HG02870 (cell line): Measurements from ENCODE around the gene HECTD4.
"Not testable (repeated sequence)": the region's sequence is repeated elsewhere in the genome, so short reads cannot be mapped to it uniquely, and the experiment has no call there.

Experiments
- ATAC-seq: cut with Tn5 transposase; IDR thresholded peaks from one replicate; pipeline ENCODE4 v1.9.1; 2021; ENCODE audit warnings: mild to moderate bottlenecking, moderate library complexity; ENCODE audit not compliant: unreplicated experiment

HECTD4 gene

DNA sequence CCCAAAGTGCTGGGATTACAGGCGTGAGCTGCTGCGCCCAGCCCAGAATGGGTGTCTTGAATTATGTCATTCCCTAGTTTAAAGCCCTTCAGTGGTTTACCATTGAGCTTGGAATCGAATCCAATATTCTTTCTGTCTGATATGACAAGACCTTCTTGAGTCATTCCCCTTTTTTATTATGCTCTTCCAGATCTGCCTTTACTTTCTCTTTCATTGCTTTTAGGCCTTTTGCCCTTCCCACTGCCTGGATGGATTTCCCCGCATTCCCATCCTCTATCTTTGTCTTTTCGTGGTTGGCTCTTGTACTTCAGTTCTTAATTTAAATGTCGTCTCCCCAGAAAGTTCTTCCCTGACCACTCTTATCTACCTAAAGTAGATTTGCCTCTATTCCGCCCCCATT is 255.3 kb downstream of the HECTD4 start:
- ATAC-seq = no peak

DNA sequence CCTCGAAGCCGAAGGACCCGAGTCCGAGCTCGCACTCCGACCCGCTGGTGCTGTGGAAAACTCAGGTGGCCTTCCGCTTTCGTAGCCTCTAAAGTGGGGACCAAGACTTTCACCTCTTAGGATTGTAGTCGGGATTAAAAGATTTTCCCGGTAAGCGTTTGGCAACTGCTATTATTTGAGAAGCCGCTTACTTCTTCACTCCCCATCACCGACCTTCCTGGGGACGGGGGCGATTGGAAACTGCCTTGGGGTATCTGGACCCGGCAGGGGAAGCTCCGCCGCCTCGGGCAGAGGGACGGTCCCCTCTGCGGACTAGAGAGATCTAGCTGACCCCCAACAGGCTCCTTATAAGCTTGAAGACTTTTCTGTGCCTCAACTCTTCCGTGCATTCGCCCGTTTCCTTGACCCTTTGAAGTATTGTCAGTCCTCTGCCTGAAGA is 256.2 kb downstream of the HECTD4 start:
- no peak for ATAC-seq

- peak; percentile 95 for ATAC-seq
Measured at GRCh38 chr12:112125250-112125999, 256.8 kb downstream of the HECTD4 start, which contains the start of gene TRAFD1. TSS of gene TRAFD1 (plus strand) at chr12:112125560. CDS start at chr12:112130523, 4,963 bp downstream.

DNA sequence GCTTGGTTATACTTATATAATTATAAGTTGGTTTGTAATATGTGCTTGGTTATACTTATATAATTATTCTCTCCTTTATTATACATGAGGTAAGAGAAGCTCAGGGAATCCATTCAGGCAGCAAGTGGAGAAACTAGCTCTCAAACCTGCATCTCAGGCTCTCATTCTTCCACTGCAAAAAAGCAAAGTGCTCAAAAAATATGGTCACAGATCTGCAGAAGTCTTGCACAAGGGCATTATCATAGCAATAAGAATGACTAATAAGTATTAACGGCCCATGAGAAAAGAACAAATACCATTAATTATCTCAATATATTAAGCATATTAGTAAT is 257.3 kb downstream of the HECTD4 start:
- no peak for ATAC-seq

DNA sequence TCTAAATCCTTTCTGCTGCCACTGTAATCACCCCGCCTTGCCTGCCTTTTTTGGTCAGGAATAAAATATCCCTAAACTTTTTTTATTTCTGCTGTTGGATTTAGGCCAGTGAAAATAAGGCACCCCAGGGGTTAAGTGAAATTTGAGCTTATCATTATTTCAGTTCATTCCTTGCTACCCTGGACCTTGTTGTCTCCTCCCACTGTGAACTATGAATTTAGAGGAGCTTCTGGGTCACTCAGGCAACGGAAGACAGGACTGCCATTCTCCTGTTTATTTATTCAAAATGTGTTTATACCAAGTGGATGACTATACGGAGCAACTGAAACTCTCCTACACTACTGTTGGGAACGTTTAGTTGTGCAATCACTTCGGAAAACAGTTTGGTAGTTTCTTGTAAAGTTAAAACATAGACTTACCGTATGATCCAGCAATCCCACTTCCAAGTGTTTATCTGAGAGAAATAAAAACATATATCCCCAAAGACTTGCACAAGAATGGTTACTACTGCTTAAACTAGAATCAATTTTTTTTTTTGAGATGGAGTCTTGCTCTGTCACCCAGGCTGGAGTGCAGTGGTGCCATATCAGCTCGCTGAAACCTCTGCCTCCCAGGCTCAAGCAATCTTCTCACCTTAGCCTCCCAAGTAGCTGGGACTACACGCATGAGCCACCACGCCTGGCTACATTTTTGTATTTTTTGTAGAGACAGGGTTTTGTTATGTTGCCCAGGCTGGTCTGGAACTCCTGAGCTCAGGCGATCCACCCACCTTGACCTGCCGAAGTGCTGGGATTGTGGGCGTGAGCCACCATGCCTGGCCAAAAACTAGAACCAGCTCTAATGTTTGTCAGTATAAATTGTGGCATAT is 259.2 kb downstream of the HECTD4 start:
- ATAC-seq = no peak

GRCh38 chr12:112121780-112122565 is 260.3 kb downstream of the HECTD4 start:
- no peak for ATAC-seq

DNA sequence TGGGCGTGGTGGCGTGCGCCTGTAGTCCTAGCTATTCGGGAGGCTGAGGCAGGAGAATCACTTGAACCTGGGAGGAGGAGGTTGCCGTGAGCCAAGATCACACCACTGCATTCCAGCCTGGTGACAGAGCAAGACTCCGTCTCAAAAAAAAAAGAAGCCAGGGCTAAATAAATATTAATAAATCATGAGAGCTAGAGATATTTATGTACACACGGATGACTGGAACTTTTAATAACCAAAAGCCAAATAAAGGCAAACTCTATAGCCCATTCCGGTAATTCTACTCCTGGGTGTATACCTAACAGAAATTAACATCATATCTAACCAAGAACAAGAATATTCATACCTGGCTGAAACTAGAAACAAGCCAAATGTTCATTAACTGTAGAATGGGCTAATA is 264.5 kb downstream of the HECTD4 start:
- no peak for ATAC-seq

- no peak for ATAC-seq
Measured at GRCh38 chr12:112116232-112117060, 265.8 kb downstream of the HECTD4 start.

GRCh38 chr12:112115259-112116045 is 266.8 kb downstream of the HECTD4 start:
- no peak for ATAC-seq

- ATAC-seq = no peak
Measured at GRCh38 chr12:112112409-112113133, 269.7 kb downstream of the HECTD4 start.

DNA sequence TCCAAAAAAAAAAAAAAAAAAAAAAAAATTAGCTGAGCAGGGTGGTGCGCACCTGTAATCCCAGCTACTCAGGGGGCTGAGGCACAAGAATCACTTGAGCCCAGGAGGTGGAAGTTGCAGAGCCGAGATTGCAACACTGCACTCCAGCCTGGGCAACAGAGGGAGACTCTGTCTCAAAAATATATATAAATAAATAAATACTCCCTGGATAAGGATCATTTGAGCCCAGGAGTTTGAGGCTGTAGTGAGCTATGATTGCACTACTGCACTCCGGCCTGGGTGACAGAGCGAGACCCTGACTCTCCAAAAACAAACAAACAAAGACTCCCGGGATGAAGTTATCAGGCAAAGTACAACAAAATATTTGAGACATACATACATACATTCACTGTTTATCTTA is 270.3 kb downstream of the HECTD4 start:
- no peak for ATAC-seq

DNA sequence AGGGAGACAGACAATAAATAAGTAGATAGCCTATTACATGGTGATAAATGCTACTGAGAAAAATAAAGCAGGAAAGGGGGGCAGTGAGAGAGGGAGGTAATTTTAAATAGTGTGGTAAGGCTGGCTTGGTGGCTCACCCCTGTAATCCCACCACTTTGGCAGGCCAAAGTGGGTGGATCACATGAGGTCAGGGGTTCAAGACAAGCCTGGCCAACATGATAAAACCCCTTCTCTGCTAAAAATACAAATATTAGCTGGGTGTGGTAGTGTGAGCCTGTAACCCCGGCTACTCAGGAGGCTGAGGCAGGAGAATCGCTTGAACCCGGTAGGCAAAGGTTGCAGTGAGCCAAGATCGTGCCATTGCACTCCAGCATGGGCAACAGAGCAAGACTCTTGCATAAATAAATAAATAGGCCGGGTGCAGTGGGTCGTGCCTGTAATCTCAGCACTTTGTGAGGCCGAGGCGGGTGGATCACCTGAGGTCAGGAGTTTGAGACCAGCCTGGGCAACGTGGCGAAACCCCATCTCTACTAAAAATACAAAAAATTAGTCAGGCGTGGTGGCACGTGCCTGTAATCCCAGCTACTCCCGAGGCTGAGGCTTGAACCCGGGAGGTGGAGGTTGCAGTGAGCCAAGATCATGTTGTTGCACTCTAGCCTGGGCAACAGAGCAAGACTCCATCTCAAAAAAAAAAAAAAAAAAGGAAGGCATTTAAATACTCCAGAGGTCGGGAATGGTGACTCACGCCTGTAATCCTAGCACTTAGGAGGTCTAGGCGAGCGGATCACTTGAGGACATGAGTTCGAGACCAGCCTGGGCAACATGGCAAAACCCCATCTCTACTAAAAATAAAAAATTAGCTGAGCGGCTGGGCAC is 271.2 kb downstream of the HECTD4 start:
- not testable (repeated sequence) for ATAC-seq
